IMR-90 (cell line): ENCODE data around the gene CMPK2. TPM values are rescaled to one million over a fixed set of nuclear protein-coding genes. Genes with fewer than 3 reads are reported as not detected.

Experiments used
- ATAC-seq: fragments of 200-7000 bp; cut with Tn5 transposase; 2 replicates; pipeline ENCODE4 v1.9.1; 2020; ENCODE audit warnings: low read depth, mild to moderate bottlenecking, moderate library complexity
- BruUV-seq: library from RNA; stranded (reverse); fragments of 400-500 nt; replicated peaks from 2 replicates; lab custom pipeline; 2021; lab: Mats Ljungman, UMichigan
- CTCF ChIA-PET: fragments of 300-600 bp; formaldehyde crosslinking; extraction: SDS; loops from one replicate; lab custom pipeline; 2021; ENCODE audit warnings: antibody characterized with exemption; lab: Yijun Ruan, JAX
- POLR2A ChIA-PET: fragments of 300-600 bp; sonication (Branson Sonifier 250); formaldehyde crosslinking; loops from one replicate; lab custom pipeline; 2022; ENCODE audit warnings: antibody characterized with exemption; ENCODE audit not compliant: unreplicated experiment; lab: Charles Lee
- DNase-seq: peaks from one replicate; pipeline ENCODE4 v3.0.0; 2013
- H2AFZ ChIP-seq: replicated peaks from 2 replicates; pipeline ENCODE3; 2013; ENCODE audit warnings: low read length, mild to moderate bottlenecking; ENCODE audit not compliant: poor library complexity
- H2AK5ac ChIP-seq: 2 replicates; pipeline ENCODE4 v1.6.1; 2013; ENCODE audit warnings: low read depth, low read length, inconsistent platforms
- H2AK9ac ChIP-seq: replicated peaks from 2 replicates; pipeline ENCODE3; 2013; ENCODE audit warnings: mild to moderate bottlenecking, low read depth, low read length, moderate library complexity; ENCODE audit not compliant: poor library complexity
- H2BK120ac ChIP-seq: 2 replicates; pipeline ENCODE4 v1.6.1; 2013; ENCODE audit warnings: low read depth, low read length, inconsistent platforms
- H2BK15ac ChIP-seq: 3 replicates; pipeline ENCODE4 v1.6.1; 2013; ENCODE audit warnings: low read depth, low read length, inconsistent platforms
- H2BK20ac ChIP-seq: 2 replicates; pipeline ENCODE4 v1.6.1; 2013; ENCODE audit warnings: low read depth, mild to moderate bottlenecking, inconsistent platforms, low read length, moderate library complexity
- H2BK5ac ChIP-seq: 2 replicates; pipeline ENCODE4 v1.6.1; 2013; ENCODE audit warnings: mild to moderate bottlenecking, low read depth, low read length, inconsistent platforms; ENCODE audit not compliant: poor library complexity, severe bottlenecking
- H3K14ac ChIP-seq: replicated peaks from 2 replicates; pipeline ENCODE4 v1.6.1; 2013; ENCODE audit warnings: low read depth, low read length, inconsistent platforms
- H3K18ac ChIP-seq: 2 replicates; pipeline ENCODE4 v1.6.1; 2013; ENCODE audit warnings: low read depth, low read length, control low read depth
- H3K23ac ChIP-seq: 2 replicates; pipeline ENCODE4 v1.6.1; 2013; ENCODE audit warnings: low read depth, low read length, inconsistent platforms
- H3K27ac ChIP-seq: 2 replicates; pipeline ENCODE4 v1.5.1; 2013; ENCODE audit warnings: mild to moderate bottlenecking, control low read depth, low read length; ENCODE audit not compliant: insufficient read depth
- H3K27me3 ChIP-seq: 2 replicates; pipeline ENCODE4 v1.6.1; 2013; ENCODE audit warnings: low read length; ENCODE audit not compliant: control insufficient read depth, insufficient read depth
- H3K36me3 ChIP-seq: 2 replicates; pipeline ENCODE4 v1.6.1; 2013; ENCODE audit warnings: low read length, mixed read lengths; ENCODE audit not compliant: control insufficient read depth, insufficient read depth
- H3K4ac ChIP-seq: 2 replicates; pipeline ENCODE4 v1.6.1; 2013; ENCODE audit warnings: low read depth, low read length, inconsistent platforms
- H3K4me1 ChIP-seq: 2 replicates; pipeline ENCODE4 v1.6.1; 2013; ENCODE audit warnings: low read length, mixed read lengths; ENCODE audit not compliant: control insufficient read depth, insufficient read depth
- H3K4me2 ChIP-seq: 2 replicates; pipeline ENCODE4 v1.6.1; 2013; ENCODE audit warnings: low read depth, mild to moderate bottlenecking, control low read depth, low read length, moderate library complexity
- H3K4me3 ChIP-seq: 2 replicates; pipeline ENCODE4 v1.5.1; 2013; ENCODE audit warnings: low read depth, mild to moderate bottlenecking, control low read depth, low read length, moderate library complexity; ENCODE audit not compliant: insufficient read depth
- H3K56ac ChIP-seq: 2 replicates; pipeline ENCODE4 v1.6.1; 2013; ENCODE audit warnings: low read length, inconsistent platforms; ENCODE audit not compliant: insufficient read depth; ENCODE audit errors: extremely low read depth
- H3K79me1 ChIP-seq, 2 experiments: 2 replicates each; pipeline ENCODE4 v1.6.1; 2013; ENCODE audit warnings: low read length in 2 of 2, inconsistent platforms in 1 of 2, low read depth in 1 of 2
- H3K9ac ChIP-seq: 2 replicates; pipeline ENCODE4 v1.6.1; 2013; ENCODE audit warnings: low read depth, low read length, control low read depth
- H3K9me1 ChIP-seq: 2 replicates; pipeline ENCODE4 v1.6.1; 2013; ENCODE audit warnings: low read length, inconsistent platforms; ENCODE audit not compliant: insufficient read depth
- H3K9me3 ChIP-seq: 2 replicates; pipeline ENCODE4 v1.6.1; 2013; ENCODE audit warnings: low read length; ENCODE audit not compliant: control insufficient read depth, insufficient read depth
- H4K20me1 ChIP-seq: 2 replicates; pipeline ENCODE4 v1.6.1; 2013; ENCODE audit warnings: low read length, inconsistent platforms; ENCODE audit not compliant: insufficient read depth
- H4K5ac ChIP-seq: 2 replicates; pipeline ENCODE4 v1.6.1; 2013; ENCODE audit warnings: mild to moderate bottlenecking, low read depth, low read length, control low read depth
- H4K8ac ChIP-seq, 2 experiments: 2 replicates each; pipeline ENCODE4 v1.6.1; 2013; ENCODE audit warnings: low read depth in 2 of 2, low read length in 2 of 2, control low read depth in 1 of 2, inconsistent platforms in 1 of 2
- H4K91ac ChIP-seq: 2 replicates; pipeline ENCODE4 v1.6.1; 2013; ENCODE audit warnings: low read depth, low read length, inconsistent platforms; ENCODE audit not compliant: insufficient read depth
- BHLHE40 ChIP-seq: fragments of 150-350 bp; IDR thresholded peaks from 2 replicates; pipeline ENCODE4 v1.6.1; 2016; ENCODE audit warnings: mild to moderate bottlenecking, low read depth, low read length
- CHD1 ChIP-seq: IDR thresholded peaks from 2 replicates; pipeline ENCODE4 v1.6.1; 2012; ENCODE audit warnings: low read depth, low read length, improper control_type of control experiment
- FOS ChIP-seq: fragments of 150-350 bp; IDR thresholded peaks from 2 replicates; pipeline ENCODE4 v1.6.1; 2016; ENCODE audit warnings: low read depth, low read length
- MAZ ChIP-seq: IDR thresholded peaks from 2 replicates; pipeline ENCODE4 v1.6.1; 2012; ENCODE audit warnings: low read depth, mild to moderate bottlenecking, low read length, improper control_type of control experiment, moderate library complexity, borderline replicate concordance
- MXI1 ChIP-seq: IDR thresholded peaks from 2 replicates; pipeline ENCODE4 v1.6.1; 2012; ENCODE audit warnings: low read depth, mild to moderate bottlenecking, low read length, moderate library complexity, borderline replicate concordance
- RFX5 ChIP-seq: IDR thresholded peaks from 2 replicates; pipeline ENCODE4 v1.8.0; 2012; ENCODE audit warnings: low read depth, mild to moderate bottlenecking, low read length, moderate library complexity
- SMC3 ChIP-seq: fragments of 150-350 bp; IDR thresholded peaks from 2 replicates; pipeline ENCODE4 v1.6.1; 2016; ENCODE audit warnings: low read depth, mild to moderate bottlenecking, antibody characterized with exemption, low read length, moderate library complexity
- WGBS, 2 experiments: methylation state at CpG; one replicate each; pipeline versions ENCODE4 v1.1.5 to v1.1.7; 2013; ENCODE audit warnings: missing lambda C conversion rate in 2 of 2; ENCODE audit not compliant: insufficient read length in 1 of 2; ENCODE audit errors: extremely low coverage in 2 of 2; 5-methylcytosine and 5-hydroxymethylcytosine counted together
- dilution Hi-C: fragments of 300-500 bp; cut with HindIII; formaldehyde crosslinking; loops from one replicate; pipeline ENCODE4 v1.14.3; 2018; ENCODE audit warnings: low sequenced_read_pairs; ENCODE audit not compliant: unreplicated experiment
- in situ Hi-C: fragments of 300-500 bp; cut with MboI; formaldehyde crosslinking; loops from 3 replicates; pipeline ENCODE4 v1.14.3; 2019; ENCODE audit warnings: low sequenced_read_pairs, inconsistent platforms, mixed read lengths
- intact Hi-C: fragments of 100-400 bp; cut with micrococcal nuclease; formaldehyde crosslinking; loops from 2 replicates; pipeline ENCODE4 v1.10.0; 2022
- polyA plus RNA-seq, 3 experiments: library from polyadenylated mRNA; depleted of rRNA; stranded (reverse); fragments of >200 nt; gene quantifications; 2 replicates each; pipeline ENCODE4 v1.2.3, GENCODE V29; 2012; ENCODE audit warnings: low replicate concordance in 1 of 3
- total RNA-seq: library from RNA; depleted of rRNA; stranded (reverse); fragments of >200 nt; gene quantifications from 2 replicates; pipeline ENCODE4 v1.2.3, GENCODE V29; 2012

Gene CMPK2
- total and polyA plus RNA-seq, 2 of the 4 experiments (the other 2 are of a cell fraction): 0.03 to 0.18 TPM

- H3K4ac ChIP-seq: no peak overlapping the region
- DNase-seq (no peak), ATAC-seq (no peak)
- H3K9ac ChIP-seq: no peak overlapping the region
- no peak overlapping the region for H2BK15ac ChIP-seq
- no peak overlapping the region for H2BK5ac ChIP-seq
- H3K14ac ChIP-seq: no peak overlapping the region
- H2BK120ac ChIP-seq: no peak overlapping the region
- H4K20me1 ChIP-seq: no peaks in the 10 kb centered on the region
- dilution Hi-C loops (no loop called here), intact Hi-C loops (no loop called here), in situ Hi-C loops (no loop called here)
- no peaks in the 10 kb centered on the region for H3K79me1 ChIP-seq
- CTCF ChIA-PET: no interaction called here
- TF ChIP-seq MXI1: no peak
- no peak for TF ChIP-seq FOS
- TF ChIP-seq SMC3: no peak
- TF ChIP-seq RFX5: no peak
- TF ChIP-seq CHD1: no peak
- TF ChIP-seq MAZ: no peak
- TF ChIP-seq BHLHE40: no peak
- 100% methylated on average over 1 of the region's 2 CpGs; no CpG with 5 or more reads in 1 of the 2 experiments for WGBS, 2 experiments
- H3K36me3 ChIP-seq: no peaks in the 10 kb centered on the region
- no peak overlapping the region for H2AK9ac ChIP-seq
- POLR2A ChIA-PET: no interaction called here
- H3K9me3 ChIP-seq: no peaks in the 10 kb centered on the region
- BruUV-seq: no TSS peak
- H4K91ac ChIP-seq: no peak overlapping the region
- no peak overlapping the region for H3K23ac ChIP-seq
- no peak overlapping the region for H2BK20ac ChIP-seq
- no peak overlapping the region for H4K8ac ChIP-seq
- H3K4me1 ChIP-seq: no peaks in the 10 kb centered on the region
- no peak overlapping the region for H3K27ac ChIP-seq
- H3K9me1 ChIP-seq: no peaks in the 10 kb centered on the region
- H3K27me3 ChIP-seq: peaks cover 2% of the 10 kb centered on the region; the same call in 1 of the 2 replicates
- no peak overlapping the region for H3K4me2 ChIP-seq
- no peak overlapping the region for H4K5ac ChIP-seq
- no peak overlapping the region for H2AFZ ChIP-seq
- H3K56ac ChIP-seq: no peak overlapping the region
- H2AK5ac ChIP-seq: no peak overlapping the region
- H3K4me3 ChIP-seq: no peak overlapping the region
- H3K18ac ChIP-seq: no peak overlapping the region
Measured at GRCh38 chr2:6872394-6872793, 6.7 kb upstream of the CMPK2 start.
